Hepatocyte (in vitro differentiated cells): ENCODE measurements around the gene KRT20.

ENCODE experiments used
- EZH2 ChIP-seq: fragments of 200-600 bp; sonication (generic); IDR thresholded peaks from 2 replicates; pipeline ENCODE4 v1.6.1; 2016; ENCODE audit warnings: antibody characterized with exemption, mild to moderate bottlenecking, borderline replicate concordance
- EZH2phosphoT487 ChIP-seq: fragments of 200-600 bp; sonication (generic); IDR thresholded peaks from one replicate; pipeline ENCODE4 v1.6.1; 2018; ENCODE audit warnings: antibody characterized with exemption, mild to moderate bottlenecking, low read depth, moderate library complexity; ENCODE audit not compliant: unreplicated experiment, severe bottlenecking
- TF ChIP-seq, protein P1 (sequence below): fragments of 200-600 bp; sonication (generic); IDR thresholded peaks from 2 replicates; pipeline ENCODE4 v1.5.1; 2016; ENCODE audit warnings: antibody characterized with exemption, mild to moderate bottlenecking; ENCODE audit not compliant: poor library complexity

DNA sequence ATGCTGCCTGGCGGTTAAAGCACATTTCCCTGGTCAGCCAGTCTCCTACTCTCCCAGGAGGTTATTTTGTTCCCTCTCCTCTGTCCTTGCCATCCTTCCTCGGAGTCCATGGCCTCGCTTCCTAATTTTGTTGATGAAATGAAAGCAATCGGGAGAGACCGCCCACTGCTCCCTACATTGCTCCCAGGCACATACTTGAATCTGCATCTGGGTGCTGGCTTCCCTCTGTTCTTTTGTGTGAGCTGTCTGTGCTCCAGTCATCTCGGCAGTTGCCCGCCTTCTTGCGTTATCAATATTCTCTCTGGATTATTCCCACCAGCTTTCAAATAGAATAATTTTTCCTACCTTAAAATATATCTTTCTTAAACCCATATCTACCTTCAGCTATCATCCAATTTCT is 41.3 kb upstream of the KRT20 start:
- TF ChIP-seq, protein P1, sequence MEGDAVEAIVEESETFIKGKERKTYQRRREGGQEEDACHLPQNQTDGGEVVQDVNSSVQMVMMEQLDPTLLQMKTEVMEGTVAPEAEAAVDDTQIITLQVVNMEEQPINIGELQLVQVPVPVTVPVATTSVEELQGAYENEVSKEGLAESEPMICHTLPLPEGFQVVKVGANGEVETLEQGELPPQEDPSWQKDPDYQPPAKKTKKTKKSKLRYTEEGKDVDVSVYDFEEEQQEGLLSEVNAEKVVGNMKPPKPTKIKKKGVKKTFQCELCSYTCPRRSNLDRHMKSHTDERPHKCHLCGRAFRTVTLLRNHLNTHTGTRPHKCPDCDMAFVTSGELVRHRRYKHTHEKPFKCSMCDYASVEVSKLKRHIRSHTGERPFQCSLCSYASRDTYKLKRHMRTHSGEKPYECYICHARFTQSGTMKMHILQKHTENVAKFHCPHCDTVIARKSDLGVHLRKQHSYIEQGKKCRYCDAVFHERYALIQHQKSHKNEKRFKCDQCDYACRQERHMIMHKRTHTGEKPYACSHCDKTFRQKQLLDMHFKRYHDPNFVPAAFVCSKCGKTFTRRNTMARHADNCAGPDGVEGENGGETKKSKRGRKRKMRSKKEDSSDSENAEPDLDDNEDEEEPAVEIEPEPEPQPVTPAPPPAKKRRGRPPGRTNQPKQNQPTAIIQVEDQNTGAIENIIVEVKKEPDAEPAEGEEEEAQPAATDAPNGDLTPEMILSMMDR, result no peak
- no peak for TF ChIP-seq EZH2phosphoT487
- TF ChIP-seq EZH2, result no peak
